Activated CD8-positive, alpha-beta memory T cell treated with anti-CD3 and anti-CD28 coated beads for 48 hours (primary cell): ENCODE data around the gene RAB37.

ENCODE experiments used
- DNase-seq, 3 experiments: peaks; one replicate each; pipeline ENCODE4 v3.0.0-alpha.2; 2020; ENCODE audit warnings: low read depth in 2 of 3, low spot score in 2 of 3

Gene RAB37

GRCh38 chr17:74736513-74737298 lies at the start of gene RAB37:
Gene RAB37 (plus strand): TSS chr17:74737256. CDS start chr17:74737273, 17 bp downstream.
- no peak for DNase-seq

- DNase-seq: no peak
Observed at GRCh38 chr17:74687886-74688285, 49.2 kb upstream of the RAB37 start.

GRCh38 chr17:74690409-74690825 lies 46.6 kb upstream of the RAB37 start:
- no peak for DNase-seq

GRCh38 chr17:74691151-74691550 lies 45.9 kb upstream of the RAB37 start:
- no peak for DNase-seq

GRCh38 chr17:74694081-74694480 lies 43.0 kb upstream of the RAB37 start:
- no peak for DNase-seq

GRCh38 chr17:74695629-74696028 lies 41.4 kb upstream of the RAB37 start:
- no peak for DNase-seq

- DNase-seq: no peak
Observed at GRCh38 chr17:74697515-74697914, 39.5 kb upstream of the RAB37 start.

- no peak for DNase-seq
Observed at GRCh38 chr17:74698069-74698468, 39.0 kb upstream of the RAB37 start.

GRCh38 chr17:74699236-74699635 lies 37.8 kb upstream of the RAB37 start:
- no peak for DNase-seq

- no peak for DNase-seq
Observed at GRCh38 chr17:74702116-74702871, 34.8 kb upstream of the RAB37 start.

GRCh38 chr17:74703311-74703710 lies 33.7 kb upstream of the RAB37 start:
- DNase-seq: no peak

GRCh38 chr17:74704544-74704943 lies 32.5 kb upstream of the RAB37 start:
- DNase-seq: no peak

GRCh38 chr17:74711058-74711824 lies 25.8 kb upstream of the RAB37 start:
- DNase-seq: no peak

- no peak for DNase-seq
Observed at GRCh38 chr17:74712301-74712700, 24.8 kb upstream of the RAB37 start.

- DNase-seq: no peak
Observed at GRCh38 chr17:74712756-74713155, 24.3 kb upstream of the RAB37 start, which contains the start of gene CD300LF. Gene CD300LF (minus strand): TSS chr17:74712923. CDS start chr17:74712866, 57 bp downstream.

GRCh38 chr17:74713171-74713755 lies 23.8 kb upstream of the RAB37 start:
- DNase-seq: no peak

- DNase-seq: no peak
Observed at GRCh38 chr17:74715144-74715543, 21.9 kb upstream of the RAB37 start.

- DNase-seq: no peak
Observed at GRCh38 chr17:74720506-74720905, 16.6 kb upstream of the RAB37 start.

- no peak for DNase-seq
Observed at GRCh38 chr17:74722782-74723181, 14.3 kb upstream of the RAB37 start.

- no peak for DNase-seq
Observed at GRCh38 chr17:74723891-74724290, 13.2 kb upstream of the RAB37 start.

GRCh38 chr17:74725111-74725510 lies 11.9 kb upstream of the RAB37 start:
- no peak for DNase-seq
